NOMO-1 treated with DMSO at 0.1 percent for 48 hours (cell line): Measurements from ENCODE around the gene PTPRN2.
"Not testable (repeated sequence)": the region's sequence is repeated elsewhere in the genome, so short reads cannot be mapped to it uniquely, and the experiment has no call there.

ENCODE experiments used
- DNase-seq: peaks from one replicate; lab custom pipeline; 2025; ENCODE audit not compliant: unreplicated experiment; lab: John Stamatoyannopoulos, UW

The PTPRN2 gene

GRCh38 chr7:157574914-157575586 lies 1012.6 kb downstream of the PTPRN2 start:
- DNase-seq: no peak

- DNase-seq: no peak
These were observed 1013.4 kb downstream of the PTPRN2 start for GRCh38 chr7:157574120-157574825.

GRCh38 chr7:157573244-157573643 lies 1014.4 kb downstream of the PTPRN2 start:
- DNase-seq: no peak

- DNase-seq: no peak
These were observed 1015.0 kb downstream of the PTPRN2 start for GRCh38 chr7:157572622-157573021.

GRCh38 chr7:157570531-157571200 lies 1017.0 kb downstream of the PTPRN2 start:
- peak; percentile 56 for DNase-seq

GRCh38 chr7:157569967-157570366 lies 1017.7 kb downstream of the PTPRN2 start:
- no peak for DNase-seq

- DNase-seq: peak; percentile 66
These were observed 1018.6 kb downstream of the PTPRN2 start for GRCh38 chr7:157568770-157569584.

GRCh38 chr7:157568106-157568769 lies 1019.4 kb downstream of the PTPRN2 start:
- DNase-seq: no peak

GRCh38 chr7:157567666-157568065 lies 1020.0 kb downstream of the PTPRN2 start:
- no peak for DNase-seq

GRCh38 chr7:157566631-157567006 lies 1021.0 kb downstream of the PTPRN2 start:
- no peak for DNase-seq

GRCh38 chr7:157565981-157566630 lies 1021.5 kb downstream of the PTPRN2 start:
- DNase-seq: no peak

- no peak for DNase-seq
These were observed 1022.4 kb downstream of the PTPRN2 start for GRCh38 chr7:157565201-157565626.

GRCh38 chr7:157564517-157565177 lies 1023.0 kb downstream of the PTPRN2 start:
- DNase-seq: no peak

GRCh38 chr7:157563467-157564135 lies 1024.0 kb downstream of the PTPRN2 start:
- not testable (repeated sequence) for DNase-seq

GRCh38 chr7:157562522-157563398 lies 1024.9 kb downstream of the PTPRN2 start:
- not testable (repeated sequence) for DNase-seq

GRCh38 chr7:157561816-157562410 lies 1025.7 kb downstream of the PTPRN2 start:
- no peak for DNase-seq

- no peak for DNase-seq
These were observed 1026.2 kb downstream of the PTPRN2 start for GRCh38 chr7:157561523-157561785.
